ES-I3 (cell line): Measurements from ENCODE around the gene SNX14.

ENCODE experiments used
- H3K36me3 ChIP-seq: 2 replicates; pipeline ENCODE4 v1.6.1; 2013; ENCODE audit warnings: mild to moderate bottlenecking, low read length, control low read depth, moderate library complexity; ENCODE audit not compliant: insufficient read depth
- H3K4me1 ChIP-seq: 2 replicates; pipeline ENCODE4 v1.6.1; 2013; ENCODE audit warnings: mild to moderate bottlenecking, control low read depth, low read length; ENCODE audit not compliant: insufficient read depth
- H3K9ac ChIP-seq: 2 replicates; pipeline ENCODE4 v1.6.1; 2013; ENCODE audit warnings: low read depth, mild to moderate bottlenecking, low read length, moderate library complexity
- H3K9me3 ChIP-seq: 2 replicates; pipeline ENCODE4 v1.6.1; 2013; ENCODE audit warnings: mild to moderate bottlenecking, low read length, moderate library complexity; ENCODE audit not compliant: control insufficient read depth, insufficient read depth

The SNX14 gene

GRCh38 chr6:85473748-85474147, 119.9 kb downstream of the SNX14 start:
- 0 out of 2 replicates have a peak, but pooled peaks cover 2% of the 10 kb centered on the region for H3K9me3 ChIP-seq
- 0 out of 2 replicates have a peak, but pooled peaks cover 6% of the 10 kb centered on the region for H3K4me1 ChIP-seq
- no peaks in the 10 kb centered on the region for H3K36me3 ChIP-seq
- no peak overlapping the region for H3K9ac ChIP-seq

GRCh38 chr6:85472744-85473143, 120.9 kb downstream of the SNX14 start:
- H3K9me3 ChIP-seq = 0 out of 2 replicates have a peak, but pooled peaks cover 2% of the 10 kb centered on the region
- H3K9ac ChIP-seq = no peak overlapping the region
- no peaks in the 10 kb centered on the region for H3K36me3 ChIP-seq
- 0 out of 2 replicates have a peak, but pooled peaks cover 6% of the 10 kb centered on the region for H3K4me1 ChIP-seq

- no peak overlapping the region for H3K9ac ChIP-seq
- no peaks in the 10 kb centered on the region for H3K36me3 ChIP-seq
- 0 out of 2 replicates have a peak, but pooled peaks cover 6% of the 10 kb centered on the region for H3K4me1 ChIP-seq
- no peaks in the 10 kb centered on the region for H3K9me3 ChIP-seq
Observed at GRCh38 chr6:85470023-85470410, 123.6 kb downstream of the SNX14 start.

- H3K36me3 ChIP-seq = no peaks in the 10 kb centered on the region
- H3K4me1 ChIP-seq = peaks cover 9% of the 10 kb centered on the region; the same call in 1 of the 2 replicates
- H3K9me3 ChIP-seq = no peaks in the 10 kb centered on the region
- H3K9ac ChIP-seq = no peak overlapping the region
Observed at GRCh38 chr6:85469276-85470022, 124.2 kb downstream of the SNX14 start.

- Histone ChIP-seq H3K4me1 (peaks cover 16% of the 10 kb centered on the region; the same call in 1 of the 2 replicates), H3K9me3 (no peaks in the 10 kb centered on the region), H3K36me3 (no peaks in the 10 kb centered on the region), H3K9ac (no peak overlapping the region)
Observed at GRCh38 chr6:85468326-85468725, 125.3 kb downstream of the SNX14 start.

GRCh38 chr6:85465762-85466161, 127.9 kb downstream of the SNX14 start:
- no peak overlapping the region for H3K9ac ChIP-seq
- H3K4me1 ChIP-seq = peaks cover 25% of the 10 kb centered on the region
- no peaks in the 10 kb centered on the region for H3K36me3 ChIP-seq
- H3K9me3 ChIP-seq = no peaks in the 10 kb centered on the region

GRCh38 chr6:85464722-85465150, 128.9 kb downstream of the SNX14 start:
- no peaks in the 10 kb centered on the region for H3K36me3 ChIP-seq
- H3K9me3 ChIP-seq = no peaks in the 10 kb centered on the region
- H3K9ac ChIP-seq = no peak overlapping the region
- H3K4me1 ChIP-seq = peaks cover 31% of the 10 kb centered on the region

- no peaks in the 10 kb centered on the region for H3K36me3 ChIP-seq
- no peak overlapping the region for H3K9ac ChIP-seq
- H3K9me3 ChIP-seq = no peaks in the 10 kb centered on the region
- peaks cover 32% of the 10 kb centered on the region for H3K4me1 ChIP-seq
Observed at GRCh38 chr6:85464260-85464644, 129.4 kb downstream of the SNX14 start.

- Histone ChIP-seq H3K9me3 (no peaks in the 10 kb centered on the region), H3K36me3 (no peaks in the 10 kb centered on the region), H3K9ac (no peak overlapping the region), H3K4me1 (peaks cover 37% of the 10 kb centered on the region)
Observed at GRCh38 chr6:85463621-85464259, 129.9 kb downstream of the SNX14 start.

- H3K36me3 ChIP-seq = no peaks in the 10 kb centered on the region
- peaks cover 47% of the 10 kb centered on the region for H3K4me1 ChIP-seq
- no peak overlapping the region for H3K9ac ChIP-seq
- H3K9me3 ChIP-seq = no peaks in the 10 kb centered on the region
Observed at GRCh38 chr6:85462673-85463072, 131.0 kb downstream of the SNX14 start.

- Histone ChIP-seq H3K9me3 (no peaks in the 10 kb centered on the region), H3K36me3 (no peaks in the 10 kb centered on the region), H3K4me1 (peaks cover 48% of the 10 kb centered on the region), H3K9ac (no peak overlapping the region)
Observed at GRCh38 chr6:85461798-85462170, 131.9 kb downstream of the SNX14 start.

GRCh38 chr6:85460921-85461797, 132.5 kb downstream of the SNX14 start:
- Histone ChIP-seq H3K9ac (no peak overlapping the region), H3K4me1 (peaks cover 48% of the 10 kb centered on the region), H3K9me3 (no peaks in the 10 kb centered on the region), H3K36me3 (no peaks in the 10 kb centered on the region)

- no peak overlapping the region for H3K9ac ChIP-seq
Observed at GRCh38 chr6:85460154-85460920, 133.3 kb downstream of the SNX14 start.

More at GRCh38 chr6:85460154-85460920, 133.3 kb downstream of the SNX14 start:
- Histone ChIP-seq H3K9me3 (no peaks in the 10 kb centered on the region), H3K4me1 (peaks cover 48% of the 10 kb centered on the region), H3K36me3 (no peaks in the 10 kb centered on the region; the same call in 1 of the 2 replicates)
